ENCODE results near the gene IDI1. TPM values are rescaled to one million over a fixed set of nuclear protein-coding genes. Genes with fewer than 3 reads are reported as not detected.

Gene IDI1
- total RNA-seq (2021) (41.7 to 47.2 TPM (median 44.7 TPM) in 3 replicates), Bru-seq, nascent RNA (percentile 96 among the genes with signal in this experiment)
- long read RNA-seq, experiment 1, transcript IDI1-201 (5 exons, 2,301 nt), result major isoform, 247 of 397 reads
- long read RNA-seq, experiment 1, transcript IDI1-205 (4 exons, 1,066 nt), result minor isoform, 98 of 397 reads
- long read RNA-seq, experiment 1, partial matches to known transcripts, result 44 of 397 reads
- long read RNA-seq, experiment 1, other reads (novel, unspliced or antisense), result 7 of 397 reads
- long read RNA-seq, experiment 2, transcript IDI1-201 (5 exons, 2,301 nt), result major isoform, 18 of 124 reads
- long read RNA-seq, experiment 2, transcript IDI1-205 (4 exons, 1,066 nt), result minor isoform, 14 of 124 reads
- long read RNA-seq, experiment 2, partial matches to known transcripts, result 48 of 124 reads
- long read RNA-seq, experiment 2, other reads (novel, unspliced or antisense), result 44 of 124 reads
- long read RNA-seq, experiment 3, transcript IDI1-201 (5 exons, 2,301 nt), result major isoform, 515 of 870 reads
- long read RNA-seq, experiment 3, transcript IDI1-205 (4 exons, 1,066 nt), result minor isoform, 237 of 870 reads
- long read RNA-seq, experiment 3, partial matches to known transcripts, result 89 of 870 reads
- long read RNA-seq, experiment 3, other reads (novel, unspliced or antisense), result 27 of 870 reads

GRCh38 chr10:1048732-1049424 lies at the start of gene IDI1:
TSS of gene IDI1 (minus strand) at chr10:1049119. CDS start at chr10:1049003, 116 bp downstream.
- DNase-seq (ENCODE audit: low spot score) (peak; percentile 96), ATAC-seq (peak; percentile 90)
- peak within 1 kb of the TSS; percentile 100 for H3K27ac Mint-ChIP-seq
- ChIA-PET CTCF (interaction anchor here (0.6 to 2.0 kb wide), 7 partner anchors 13 to 233 kb away, joined by 3 to 7 read pairs (median 4); no protein-coding TSS in a partner anchor), POLR2A (interaction anchor here (0.7 to 2.6 kb wide), 5 partner anchors 9 to 905 kb away, joined by 3 to 10 read pairs (median 3); partner anchors contain the start of gene LARP4B)
- H3K4me3 Mint-ChIP-seq, result peak within 1 kb of the TSS; percentile 97
- H3K9me3 Mint-ChIP-seq, result no peaks in the 10 kb centered on the region
- H3K27me3 Mint-ChIP-seq (ENCODE audit: low read depth), result no peaks in the 10 kb centered on the region
- H3K4me1 Mint-ChIP-seq, result peaks cover 32% of the 10 kb centered on the region
- peaks cover 46% of the 10 kb centered on the region for H3K36me3 Mint-ChIP-seq
- TF ChIP-seq GABPB1 (CRISPR knock-in tag; IDR thresholded peaks at IDR 0.05), result peak; percentile 22
- no peak for TF ChIP-seq ZNF219 (CRISPR knock-in tag; IDR thresholded peaks at IDR 0.05; ENCODE audit: borderline replicate concordance)
- no peak for TF ChIP-seq FOXJ3 (CRISPR knock-in tag; IDR thresholded peaks at IDR 0.05; ENCODE audit: borderline replicate concordance)
- TF ChIP-seq, protein P1, sequence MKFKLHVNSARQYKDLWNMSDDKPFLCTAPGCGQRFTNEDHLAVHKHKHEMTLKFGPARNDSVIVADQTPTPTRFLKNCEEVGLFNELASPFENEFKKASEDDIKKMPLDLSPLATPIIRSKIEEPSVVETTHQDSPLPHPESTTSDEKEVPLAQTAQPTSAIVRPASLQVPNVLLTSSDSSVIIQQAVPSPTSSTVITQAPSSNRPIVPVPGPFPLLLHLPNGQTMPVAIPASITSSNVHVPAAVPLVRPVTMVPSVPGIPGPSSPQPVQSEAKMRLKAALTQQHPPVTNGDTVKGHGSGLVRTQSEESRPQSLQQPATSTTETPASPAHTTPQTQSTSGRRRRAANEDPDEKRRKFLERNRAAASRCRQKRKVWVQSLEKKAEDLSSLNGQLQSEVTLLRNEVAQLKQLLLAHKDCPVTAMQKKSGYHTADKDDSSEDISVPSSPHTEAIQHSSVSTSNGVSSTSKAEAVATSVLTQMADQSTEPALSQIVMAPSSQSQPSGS (CRISPR knock-in tag; IDR thresholded peaks at IDR 0.05; ENCODE audit: borderline replicate concordance, low read depth), result no peak
- TF ChIP-seq ZBTB21 (CRISPR knock-in tag; IDR thresholded peaks at IDR 0.05; ENCODE audit: borderline replicate concordance), result peak; percentile 95
- peak; percentile 49; the same call in 1 of the 2 replicates for TF ChIP-seq NFATC4 (CRISPR knock-in tag; IDR thresholded peaks at IDR 0.05)
- TF ChIP-seq GTF2I (CRISPR knock-in tag; conservative IDR thresholded peaks at IDR 0.05), result no peak
- TF ChIP-seq, protein P2, sequence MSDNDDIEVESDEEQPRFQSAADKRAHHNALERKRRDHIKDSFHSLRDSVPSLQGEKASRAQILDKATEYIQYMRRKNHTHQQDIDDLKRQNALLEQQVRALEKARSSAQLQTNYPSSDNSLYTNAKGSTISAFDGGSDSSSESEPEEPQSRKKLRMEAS (CRISPR knock-in tag; IDR thresholded peaks at IDR 0.05), result peak; percentile 86
- peak; percentile 11; the same call in 1 of the 2 replicates for TF ChIP-seq ZNF317 (CRISPR knock-in tag; IDR thresholded peaks at IDR 0.05; ENCODE audit: borderline replicate concordance, low read depth)
- no peak for TF ChIP-seq ZNF416 (CRISPR knock-in tag; IDR thresholded peaks at IDR 0.05)
- 0 out of 2 replicates have a peak, but pooled peaks have one; percentile 38 for TF ChIP-seq CREB1 (CRISPR knock-in tag; IDR thresholded peaks at IDR 0.05)
- TF ChIP-seq, protein P3, sequence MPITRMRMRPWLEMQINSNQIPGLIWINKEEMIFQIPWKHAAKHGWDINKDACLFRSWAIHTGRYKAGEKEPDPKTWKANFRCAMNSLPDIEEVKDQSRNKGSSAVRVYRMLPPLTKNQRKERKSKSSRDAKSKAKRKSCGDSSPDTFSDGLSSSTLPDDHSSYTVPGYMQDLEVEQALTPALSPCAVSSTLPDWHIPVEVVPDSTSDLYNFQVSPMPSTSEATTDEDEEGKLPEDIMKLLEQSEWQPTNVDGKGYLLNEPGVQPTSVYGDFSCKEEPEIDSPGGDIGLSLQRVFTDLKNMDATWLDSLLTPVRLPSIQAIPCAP (CRISPR knock-in tag; IDR thresholded peaks at IDR 0.05), result peak; percentile 71; the same call in 1 of the 2 replicates
- peak; percentile 60; the same call in 1 of the 2 replicates for TF ChIP-seq AFF4 (CRISPR knock-in tag; IDR thresholded peaks at IDR 0.05; ENCODE audit: borderline replicate concordance)
- TF ChIP-seq ZBTB43 (CRISPR knock-in tag; IDR thresholded peaks at IDR 0.05), result peak; percentile 91
- TF ChIP-seq, protein P4, sequence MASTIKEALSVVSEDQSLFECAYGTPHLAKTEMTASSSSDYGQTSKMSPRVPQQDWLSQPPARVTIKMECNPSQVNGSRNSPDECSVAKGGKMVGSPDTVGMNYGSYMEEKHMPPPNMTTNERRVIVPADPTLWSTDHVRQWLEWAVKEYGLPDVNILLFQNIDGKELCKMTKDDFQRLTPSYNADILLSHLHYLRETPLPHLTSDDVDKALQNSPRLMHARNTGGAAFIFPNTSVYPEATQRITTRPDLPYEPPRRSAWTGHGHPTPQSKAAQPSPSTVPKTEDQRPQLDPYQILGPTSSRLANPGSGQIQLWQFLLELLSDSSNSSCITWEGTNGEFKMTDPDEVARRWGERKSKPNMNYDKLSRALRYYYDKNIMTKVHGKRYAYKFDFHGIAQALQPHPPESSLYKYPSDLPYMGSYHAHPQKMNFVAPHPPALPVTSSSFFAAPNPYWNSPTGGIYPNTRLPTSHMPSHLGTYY (CRISPR knock-in tag; IDR thresholded peaks at IDR 0.05), result no peak
- peak; percentile 7; the same call in 1 of the 2 replicates for TF ChIP-seq ZNF232 (CRISPR knock-in tag; IDR thresholded peaks at IDR 0.05)
- TF ChIP-seq ATF1 (CRISPR knock-in tag; IDR thresholded peaks at IDR 0.05), result peak; percentile 43; the same call in 1 of the 2 replicates
- no peak for TF ChIP-seq MXD4 (CRISPR knock-in tag; IDR thresholded peaks at IDR 0.05; ENCODE audit: borderline replicate concordance)
- no peak for TF ChIP-seq TCF7 (CRISPR knock-in tag; IDR thresholded peaks at IDR 0.05; ENCODE audit: low read depth)
- no peak for TF ChIP-seq ELF4 (CRISPR knock-in tag; IDR thresholded peaks at IDR 0.05; ENCODE audit: low read depth)
- TF ChIP-seq FOXP4 (CRISPR knock-in tag; IDR thresholded peaks at IDR 0.05), result peak; percentile 61
- peak; percentile 94 for TF ChIP-seq E2F5 (CRISPR knock-in tag; IDR thresholded peaks at IDR 0.05)
